Activated T-cell treated with anti-CD3 and anti-CD28 coated beads, Interleukin-2, amount 50 U/mL, for 4 hours (primary cell): Measurements from ENCODE around the gene ESRP2. TPM values are rescaled to one million over a fixed set of nuclear protein-coding genes. Genes with fewer than 3 reads are reported as not detected.

Experiments
- ATAC-seq, 2 donors: fragments of 200-7000 bp; cut with Tn5 transposase; one replicate each; pipeline ENCODE4 v1.10.0; 2021
- DNase-seq: peaks from one replicate; pipeline ENCODE4 v3.0.0-alpha.2; 2020
- H3K27me3 Mint-ChIP-seq: one replicate; pipeline ENCODE4 v1.8.0; 2021; ENCODE audit warnings: low read depth, mixed read lengths
- H3K36me3 Mint-ChIP-seq: one replicate; pipeline ENCODE4 v1.8.0; 2022; ENCODE audit warnings: mixed read lengths; ENCODE audit not compliant: insufficient read depth
- H3K4me1 Mint-ChIP-seq: one replicate; pipeline ENCODE4 v1.8.0; 2021; ENCODE audit warnings: low read depth, mixed read lengths
- H3K4me3 Mint-ChIP-seq: one replicate; pipeline ENCODE4 v1.8.0; 2021; ENCODE audit warnings: mild to moderate bottlenecking, moderate library complexity, mixed read lengths
- H3K9me3 Mint-ChIP-seq: one replicate; pipeline ENCODE4 v1.8.0; 2021; ENCODE audit warnings: mixed read lengths
- total RNA-seq, 3 donors: library from RNA; stranded (reverse); gene quantifications; one replicate each; pipeline ENCODE4 v1.2.1, GENCODE V29; 2021

Gene ESRP2
- total RNA-seq = 1 to 10 TPM in 1 of 3 donors, under 1 TPM in 2; 0.53 to 1.3 (median 0.68) TPM

DNA sequence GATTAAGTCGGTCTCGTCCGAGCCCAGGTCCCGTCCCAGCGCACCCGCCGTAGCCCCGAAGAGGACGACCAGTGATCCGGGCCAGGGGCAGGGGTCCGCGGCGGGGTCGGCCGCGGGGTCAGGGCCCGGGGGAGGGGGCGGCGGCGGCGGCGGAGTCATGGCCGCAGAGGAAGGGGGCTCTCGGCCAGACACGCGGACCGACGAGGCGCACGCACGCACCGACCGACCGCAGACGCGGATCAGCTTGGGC is at the start of gene ESRP2:
TSS of gene ESRP2 (minus strand) at position 241 of the 250 bp plus-strand sequence. CDS start at position 159, 82 bp downstream.
- DNase-seq = no peak

GRCh38 chr16:68285683-68286082 is 49.8 kb upstream of the ESRP2 start:
- DNase-seq = no peak
- no peaks in the 10 kb centered on the region for H3K9me3 Mint-ChIP-seq
- H3K4me1 Mint-ChIP-seq = peaks cover 99% of the 10 kb centered on the region
- H3K27me3 Mint-ChIP-seq = no peaks in the 10 kb centered on the region
- peak overlapping the region; percentile 62 for H3K4me3 Mint-ChIP-seq
- ATAC-seq = no peak
- peaks cover 59% of the 10 kb centered on the region for H3K36me3 Mint-ChIP-seq

More for the DNA sequence above, at the start of gene ESRP2:
- Mint-ChIP-seq H3K36me3 (no peaks in the 10 kb centered on the region), H3K4me3 (peak within 1 kb of the TSS; percentile 90), H3K27me3 (no peaks in the 10 kb centered on the region), H3K4me1 (peaks cover 30% of the 10 kb centered on the region), H3K9me3 (no peaks in the 10 kb centered on the region)
- ATAC-seq = no peak

DNA sequence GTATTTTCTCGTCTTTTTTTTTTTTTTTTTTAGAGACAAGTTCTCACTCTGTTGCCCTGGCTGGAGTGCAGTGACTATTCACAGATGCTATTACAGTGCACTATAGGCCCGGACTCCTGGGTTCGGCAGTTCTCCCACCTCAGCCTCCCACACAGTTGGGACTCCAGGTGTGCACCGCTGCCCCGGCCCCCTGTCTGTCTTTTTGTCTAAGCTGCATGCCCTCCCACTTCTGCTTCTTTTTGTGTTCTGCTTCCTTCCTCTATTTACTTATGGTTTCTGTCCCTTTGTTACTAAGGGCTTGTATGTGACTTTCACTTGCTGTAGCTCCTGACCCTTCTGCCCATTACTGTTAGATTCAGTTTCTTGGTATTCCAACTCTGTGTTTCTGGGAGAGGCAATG is 48.9 kb upstream of the ESRP2 start:
- ATAC-seq = peak in 1 of 2 donors; percentile 2
- Mint-ChIP-seq H3K4me3 (peak overlapping the region; percentile 62), H3K4me1 (peaks cover 96% of the 10 kb centered on the region), H3K27me3 (no peaks in the 10 kb centered on the region), H3K9me3 (no peaks in the 10 kb centered on the region), H3K36me3 (peaks cover 55% of the 10 kb centered on the region)
- DNase-seq = no peak

- peaks cover 95% of the 10 kb centered on the region for H3K4me1 Mint-ChIP-seq
- ATAC-seq (peak in 1 of 2 donors; percentile 20), DNase-seq (no peak)
- no peaks in the 10 kb centered on the region for H3K9me3 Mint-ChIP-seq
- H3K36me3 Mint-ChIP-seq = peaks cover 51% of the 10 kb centered on the region
- no peaks in the 10 kb centered on the region for H3K27me3 Mint-ChIP-seq
- H3K4me3 Mint-ChIP-seq = peak overlapping the region; percentile 62
Measured at GRCh38 chr16:68283801-68284598, 48.1 kb upstream of the ESRP2 start.

- DNase-seq (no peak), ATAC-seq (no peak)
- peaks cover 89% of the 10 kb centered on the region for H3K4me1 Mint-ChIP-seq
- peaks cover 51% of the 10 kb centered on the region for H3K36me3 Mint-ChIP-seq
- H3K27me3 Mint-ChIP-seq = no peaks in the 10 kb centered on the region
- peak overlapping the region; percentile 62 for H3K4me3 Mint-ChIP-seq
- H3K9me3 Mint-ChIP-seq = no peaks in the 10 kb centered on the region
Measured at GRCh38 chr16:68283346-68283745, 47.4 kb upstream of the ESRP2 start.

DNA sequence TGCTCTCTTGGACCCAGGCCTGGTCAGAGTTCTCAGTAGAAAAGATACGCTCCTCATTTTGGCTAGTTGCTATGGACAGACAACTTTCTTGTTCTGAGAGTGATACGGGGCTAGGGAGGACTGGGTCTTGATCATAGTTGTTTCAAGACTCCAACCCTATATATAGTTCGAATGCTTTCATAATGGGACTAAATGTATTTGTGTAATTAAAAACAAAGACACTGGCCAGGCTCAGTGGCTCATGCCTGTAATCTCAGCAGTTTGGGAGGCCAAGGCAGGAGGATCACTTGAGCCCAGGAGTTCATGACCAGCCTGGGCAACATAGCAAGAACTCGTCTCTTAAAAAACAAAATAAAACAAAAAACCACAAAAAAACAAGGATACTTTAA is 46.1 kb upstream of the ESRP2 start:
- peaks cover 41% of the 10 kb centered on the region for H3K36me3 Mint-ChIP-seq
- peak overlapping the region; percentile 29 for H3K4me3 Mint-ChIP-seq
- H3K27me3 Mint-ChIP-seq = no peaks in the 10 kb centered on the region
- no peak for DNase-seq
- no peaks in the 10 kb centered on the region for H3K9me3 Mint-ChIP-seq
- peaks cover 77% of the 10 kb centered on the region for H3K4me1 Mint-ChIP-seq
- no peak for ATAC-seq

- H3K9me3 Mint-ChIP-seq = no peaks in the 10 kb centered on the region
- no peaks in the 10 kb centered on the region for H3K27me3 Mint-ChIP-seq
- peak overlapping the region; percentile 29 for H3K4me3 Mint-ChIP-seq
- DNase-seq (no peak), ATAC-seq (peak; percentile 23 to 32)
- H3K36me3 Mint-ChIP-seq = peaks cover 39% of the 10 kb centered on the region
- peaks cover 73% of the 10 kb centered on the region for H3K4me1 Mint-ChIP-seq
Measured at GRCh38 chr16:68281368-68282063, 45.6 kb upstream of the ESRP2 start.

DNA sequence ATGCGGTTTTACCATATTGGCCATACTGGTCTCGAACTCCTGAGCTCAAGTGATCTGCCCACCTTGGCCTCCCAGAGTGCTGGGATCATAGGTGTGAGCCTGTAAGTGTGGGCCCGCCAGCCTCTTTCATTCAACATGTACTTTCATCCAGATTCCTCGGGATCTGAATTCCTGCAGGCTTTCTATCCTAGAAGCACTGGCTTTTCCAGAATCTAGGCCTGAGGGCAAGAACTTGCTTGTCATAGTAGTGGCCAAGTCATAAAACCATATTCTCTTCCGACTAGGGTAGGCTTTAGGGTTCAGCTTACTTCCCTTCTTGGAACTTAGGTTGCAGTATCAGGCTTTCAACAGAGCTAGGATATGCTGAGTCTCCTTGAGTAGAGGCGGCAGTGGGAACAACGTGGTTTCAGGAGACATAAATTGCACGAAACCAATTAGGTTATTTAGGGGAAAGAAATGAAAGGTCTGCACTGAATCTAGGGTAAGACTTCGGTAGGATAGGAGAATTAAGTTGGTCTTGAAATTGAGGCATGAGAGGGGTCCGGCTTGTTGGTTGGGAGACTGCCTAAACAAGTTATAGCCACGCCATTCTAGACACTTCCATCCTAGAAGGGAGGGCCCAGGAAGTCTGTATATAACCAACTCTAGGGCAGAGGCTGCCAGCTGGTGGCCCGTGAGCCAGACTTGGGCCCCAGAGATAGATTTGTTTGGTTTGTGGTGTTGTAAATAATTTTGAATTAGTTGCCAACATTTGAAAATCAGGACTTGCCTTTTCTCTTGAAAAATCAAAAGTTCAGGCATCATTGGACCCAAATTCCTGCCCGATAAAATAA is 44.0 kb upstream of the ESRP2 start:
- H3K4me3 Mint-ChIP-seq = no peak overlapping the region
- no peak for ATAC-seq
- H3K36me3 Mint-ChIP-seq = peaks cover 35% of the 10 kb centered on the region
- no peaks in the 10 kb centered on the region for H3K27me3 Mint-ChIP-seq
- H3K4me1 Mint-ChIP-seq = peaks cover 73% of the 10 kb centered on the region
- no peaks in the 10 kb centered on the region for H3K9me3 Mint-ChIP-seq
- no peak for DNase-seq

- Mint-ChIP-seq H3K4me3 (peak overlapping the region; percentile 43), H3K9me3 (no peaks in the 10 kb centered on the region), H3K4me1 (peaks cover 73% of the 10 kb centered on the region), H3K27me3 (no peaks in the 10 kb centered on the region), H3K36me3 (peaks cover 33% of the 10 kb centered on the region)
- ATAC-seq = no peak
- DNase-seq = no peak
Measured at GRCh38 chr16:68276223-68276622, 40.3 kb upstream of the ESRP2 start.

DNA sequence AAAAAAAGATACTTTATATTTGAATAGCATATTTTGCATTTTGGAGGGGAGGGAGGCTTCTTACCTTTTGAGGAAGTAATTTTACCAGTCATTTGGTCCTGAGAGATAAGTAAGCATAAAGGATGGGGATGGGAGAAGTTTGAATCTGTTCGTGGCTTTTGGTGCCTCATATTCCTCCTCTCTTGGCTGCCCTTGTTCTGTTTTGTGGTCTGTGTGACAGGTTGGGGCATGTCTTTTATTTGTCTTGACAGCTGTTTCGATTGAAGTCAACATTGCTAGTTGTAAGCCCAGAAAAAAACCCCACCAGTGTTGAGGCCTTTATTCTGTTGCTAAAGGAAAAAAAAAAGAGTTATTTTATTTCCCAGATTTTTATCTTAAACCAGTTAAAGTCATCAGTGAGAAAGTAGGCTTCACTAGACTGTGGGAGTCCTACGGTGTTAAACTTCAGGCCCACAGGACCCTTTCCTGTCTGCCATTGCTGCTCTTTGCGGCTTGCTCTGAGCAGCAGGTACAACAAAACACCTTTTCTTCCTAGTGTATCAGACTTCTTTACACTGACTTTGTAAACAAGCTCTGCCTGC is 39.8 kb upstream of the ESRP2 start:
- ATAC-seq (peak; percentile 69 to 77), DNase-seq (peak; percentile 27)
- peak overlapping the region; percentile 43 for H3K4me3 Mint-ChIP-seq
- H3K27me3 Mint-ChIP-seq = no peaks in the 10 kb centered on the region
- H3K36me3 Mint-ChIP-seq = peaks cover 31% of the 10 kb centered on the region
- peaks cover 72% of the 10 kb centered on the region for H3K4me1 Mint-ChIP-seq
- H3K9me3 Mint-ChIP-seq = no peaks in the 10 kb centered on the region

GRCh38 chr16:68274441-68274840 is 38.5 kb upstream of the ESRP2 start:
- Mint-ChIP-seq H3K4me3 (no peak overlapping the region), H3K36me3 (peaks cover 27% of the 10 kb centered on the region)
- ATAC-seq = no peak

DNA sequence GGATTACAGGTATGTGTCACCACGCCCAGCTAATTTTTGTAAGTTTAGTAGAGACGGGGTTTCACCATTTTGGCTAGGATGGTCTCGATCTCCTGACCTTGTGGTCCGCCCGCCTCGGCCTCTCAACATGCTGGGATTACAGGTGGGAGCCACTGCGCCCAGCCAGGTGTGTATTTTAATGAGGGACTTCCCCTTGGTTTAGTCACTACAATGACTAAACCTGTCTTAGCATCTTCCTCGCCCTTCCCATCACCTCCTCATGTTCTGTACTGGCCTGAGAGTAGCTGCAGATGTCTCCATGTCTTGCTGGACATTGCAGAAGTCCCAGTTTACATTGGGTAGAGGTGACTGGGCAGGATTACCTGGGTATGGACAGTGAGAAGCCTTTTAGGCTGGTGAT is 38.0 kb upstream of the ESRP2 start:
- Mint-ChIP-seq H3K4me3 (peak overlapping the region; percentile 56), H3K4me1 (peaks cover 77% of the 10 kb centered on the region), H3K36me3 (peaks cover 30% of the 10 kb centered on the region), H3K27me3 (no peaks in the 10 kb centered on the region), H3K9me3 (no peaks in the 10 kb centered on the region)
- ATAC-seq (peak in 1 of 2 donors; percentile 26), DNase-seq (no peak)

More at GRCh38 chr16:68274441-68274840, 38.5 kb upstream of the ESRP2 start:
- no peaks in the 10 kb centered on the region for H3K27me3 Mint-ChIP-seq
- no peak for DNase-seq
- no peaks in the 10 kb centered on the region for H3K9me3 Mint-ChIP-seq
- H3K4me1 Mint-ChIP-seq = peaks cover 74% of the 10 kb centered on the region

- H3K4me1 Mint-ChIP-seq = peaks cover 78% of the 10 kb centered on the region
- peak overlapping the region; percentile 41 for H3K4me3 Mint-ChIP-seq
- no peaks in the 10 kb centered on the region for H3K9me3 Mint-ChIP-seq
- H3K36me3 Mint-ChIP-seq = peaks cover 30% of the 10 kb centered on the region
- no peak for ATAC-seq
- no peak for DNase-seq
- H3K27me3 Mint-ChIP-seq = no peaks in the 10 kb centered on the region
Measured at GRCh38 chr16:68273459-68273858, 37.5 kb upstream of the ESRP2 start.
